HG03103 (cell line): ENCODE measurements around the gene CCDC124.
"Not testable (repeated sequence)": the region's sequence is repeated elsewhere in the genome, so short reads cannot be mapped to it uniquely, and the experiment has no call there.

Source experiments
- ATAC-seq: cut with Tn5 transposase; IDR thresholded peaks from one replicate; pipeline ENCODE4 v1.9.1; 2021; ENCODE audit warnings: low read depth; ENCODE audit not compliant: unreplicated experiment

CCDC124 gene, protein sequence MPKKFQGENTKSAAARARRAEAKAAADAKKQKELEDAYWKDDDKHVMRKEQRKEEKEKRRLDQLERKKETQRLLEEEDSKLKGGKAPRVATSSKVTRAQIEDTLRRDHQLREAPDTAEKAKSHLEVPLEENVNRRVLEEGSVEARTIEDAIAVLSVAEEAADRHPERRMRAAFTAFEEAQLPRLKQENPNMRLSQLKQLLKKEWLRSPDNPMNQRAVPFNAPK

DNA sequence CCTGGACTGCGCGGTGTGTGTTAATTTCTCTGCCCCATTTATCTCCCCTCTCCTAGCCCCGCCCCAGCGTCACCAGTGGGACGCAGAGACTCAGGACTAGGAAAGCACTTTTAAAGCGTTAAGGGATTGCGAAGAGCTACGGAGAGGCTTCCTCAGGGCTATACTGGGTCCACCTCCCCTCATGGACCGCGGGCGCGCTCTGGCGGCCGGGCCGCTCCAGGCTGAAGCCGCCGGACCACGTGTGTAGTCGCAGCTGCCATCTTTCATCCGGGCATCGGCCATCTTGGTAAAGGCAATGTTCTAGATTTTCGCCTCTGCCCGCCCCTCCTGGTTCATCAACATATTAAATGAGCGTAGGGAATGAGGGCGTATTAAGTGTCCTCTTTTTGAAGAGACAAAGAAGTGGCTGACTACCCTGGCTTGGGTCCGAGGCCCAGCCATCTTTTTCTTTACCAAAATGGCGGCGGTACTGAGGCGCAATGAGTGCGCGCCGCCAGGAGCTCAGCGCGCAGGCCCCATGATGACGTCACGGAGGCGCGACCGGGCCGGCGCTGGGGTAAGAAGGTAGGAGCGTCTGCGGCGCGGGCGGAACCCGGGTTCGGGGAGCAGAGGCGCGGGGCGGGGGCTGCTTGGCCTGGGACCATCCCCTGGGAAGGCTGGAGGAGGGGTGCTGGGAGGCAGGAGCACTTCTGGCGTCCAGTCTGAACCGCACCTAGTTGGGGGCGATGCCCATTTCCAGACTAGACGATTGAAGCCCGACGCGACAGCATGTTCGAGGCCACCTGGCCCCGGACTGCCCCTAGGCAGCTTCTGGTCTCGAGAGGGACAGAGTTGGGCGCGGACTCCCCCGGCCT, at the start of gene CCDC124:
TSS of gene CCDC124 (plus strand) at position 531 of the 854 bp plus-strand sequence. CDS start 3,406 bp downstream, outside the sequence.
- peak; percentile 65 for ATAC-seq

DNA sequence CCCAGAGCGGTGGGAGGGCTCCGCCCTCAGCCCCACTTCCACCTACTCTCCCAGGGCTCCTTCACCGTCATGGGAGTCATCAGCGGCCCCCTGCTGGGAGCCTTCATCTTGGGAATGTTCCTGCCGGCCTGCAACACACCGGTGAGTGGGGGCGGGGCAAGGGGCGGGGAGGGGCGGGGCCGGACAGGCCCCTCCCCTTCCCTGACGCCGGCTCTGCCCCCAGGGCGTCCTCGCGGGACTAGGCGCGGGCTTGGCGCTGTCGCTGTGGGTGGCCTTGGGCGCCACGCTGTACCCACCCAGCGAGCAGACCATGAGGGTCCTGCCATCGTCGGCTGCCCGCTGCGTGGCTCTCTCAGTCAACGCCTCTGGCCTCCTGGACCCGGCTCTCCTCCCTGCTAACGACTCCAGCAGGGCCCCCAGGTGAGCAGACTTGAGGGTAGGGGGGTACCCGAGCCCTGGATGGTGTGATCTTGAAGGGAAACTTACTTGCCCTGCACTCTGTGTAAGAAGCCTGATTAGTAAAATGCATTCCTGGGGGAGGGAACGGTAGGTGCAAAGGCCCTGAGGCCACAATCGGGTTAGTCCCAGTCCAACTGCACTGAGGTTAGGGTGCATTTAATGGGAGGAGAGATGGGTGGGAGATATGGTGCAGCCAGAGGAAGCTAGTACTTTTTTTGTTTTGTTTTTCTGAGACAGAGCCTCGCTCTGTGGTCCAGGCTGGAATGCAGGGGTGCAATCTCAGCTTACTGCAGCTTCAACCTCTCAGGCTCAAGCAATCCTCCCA, 49.0 kb upstream of the CCDC124 start:
- ATAC-seq: no peak

DNA sequence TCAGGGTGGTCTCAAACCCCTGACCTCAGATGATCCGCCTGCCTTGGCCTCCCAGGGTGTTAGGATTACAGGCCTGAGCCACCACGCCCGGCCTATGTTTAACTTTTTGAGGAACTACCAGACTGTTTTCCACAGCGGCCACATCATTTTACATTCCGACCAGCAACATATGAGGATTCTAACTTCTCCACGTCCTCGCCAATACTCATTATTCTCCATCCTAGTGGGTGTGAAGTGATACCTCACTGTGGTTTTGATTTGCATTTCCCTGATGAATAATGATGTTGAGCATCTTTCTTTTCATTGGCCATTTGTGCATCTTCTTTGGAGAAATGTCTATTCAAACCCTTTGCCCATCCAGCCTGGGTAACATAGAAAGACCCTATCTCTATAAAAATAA, 46.3 kb upstream of the CCDC124 start:
- no peak for ATAC-seq

DNA sequence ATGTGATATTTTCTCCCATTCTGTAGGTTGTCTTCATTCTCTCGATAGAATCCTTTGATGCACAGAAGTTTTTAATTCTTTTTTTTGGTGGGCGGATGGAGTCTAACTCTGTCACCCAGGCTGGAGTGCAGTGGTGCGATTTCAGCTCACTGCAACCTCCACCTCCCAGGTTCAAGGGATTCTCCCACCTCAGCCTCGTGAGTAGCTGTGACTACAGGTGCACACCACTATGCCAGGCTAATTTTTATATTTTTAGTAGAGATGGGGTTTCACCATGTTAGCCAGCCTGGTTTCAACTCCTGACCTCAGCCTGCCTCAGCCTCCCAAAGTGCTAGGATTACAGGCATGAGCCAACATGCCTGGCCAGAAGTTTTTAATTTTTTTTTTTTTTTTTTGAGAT, 45.6 kb upstream of the CCDC124 start:
- not testable (repeated sequence) for ATAC-seq

DNA sequence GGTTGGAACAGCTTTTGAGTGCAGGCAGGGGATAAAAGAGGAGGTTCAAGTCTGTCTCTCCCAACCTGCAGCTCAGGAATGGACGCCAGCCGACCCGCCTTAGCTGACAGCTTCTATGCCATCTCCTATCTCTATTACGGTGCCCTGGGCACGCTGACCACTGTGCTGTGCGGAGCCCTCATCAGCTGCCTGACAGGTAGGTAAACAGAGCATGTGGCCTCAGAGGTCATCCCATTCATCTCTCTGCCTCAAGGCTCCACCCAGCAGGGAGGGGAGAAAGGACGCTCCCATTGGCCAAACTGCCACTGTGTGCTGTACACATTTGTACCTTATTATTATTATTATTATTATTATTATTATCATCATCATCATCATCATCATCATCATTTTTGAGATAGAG, 44.6 kb upstream of the CCDC124 start:
- ATAC-seq: no peak

DNA sequence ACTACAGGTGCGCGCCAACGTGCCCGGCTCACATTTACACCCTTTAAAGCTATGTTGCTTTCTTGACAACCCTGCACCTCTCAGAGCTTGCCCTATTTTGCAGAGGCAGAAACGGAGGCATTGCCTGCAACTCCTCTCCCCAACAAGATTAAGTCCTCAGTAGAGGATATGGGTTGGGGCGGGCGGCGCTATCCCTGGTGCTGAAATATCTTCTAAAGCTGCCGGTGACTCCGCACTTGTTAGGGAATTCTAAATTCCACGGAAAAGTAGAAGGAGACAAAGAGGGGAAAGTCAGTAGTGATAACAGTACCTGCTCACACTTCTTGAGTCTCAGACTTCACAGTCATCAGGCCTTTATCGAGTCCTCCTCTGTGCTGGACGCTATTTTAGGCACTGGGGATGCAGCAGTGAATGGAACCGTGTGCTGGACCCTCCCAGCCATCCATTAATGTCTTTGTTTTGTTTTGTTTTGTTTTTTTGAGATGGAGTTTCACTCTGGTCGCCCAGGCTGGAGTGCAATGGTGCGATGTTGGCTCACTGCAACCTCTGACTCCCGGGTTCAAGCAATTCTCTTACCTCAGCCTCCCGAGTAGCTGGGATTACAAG, 43.1 kb upstream of the CCDC124 start:
- ATAC-seq: no peak

DNA sequence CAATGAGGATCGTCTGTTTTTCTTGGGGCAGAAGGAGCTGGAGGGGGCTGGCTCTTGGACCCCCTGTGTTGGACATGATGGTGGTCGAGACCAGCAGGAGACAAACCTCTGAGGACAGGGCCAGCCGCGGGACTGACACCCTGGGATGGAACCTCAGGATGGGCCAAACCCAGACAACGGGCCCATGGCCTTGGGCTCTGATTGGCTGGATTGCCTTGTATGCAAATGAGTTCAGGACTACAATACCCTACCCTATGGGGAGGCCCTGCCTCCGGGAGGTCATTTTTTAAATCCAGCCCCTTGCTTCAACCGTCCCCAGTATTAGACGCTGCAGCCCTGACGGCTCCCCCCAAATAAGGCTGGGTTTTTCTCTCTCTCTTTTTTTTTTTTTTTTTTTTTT, 39.0 kb upstream of the CCDC124 start:
- ATAC-seq: no peak

DNA sequence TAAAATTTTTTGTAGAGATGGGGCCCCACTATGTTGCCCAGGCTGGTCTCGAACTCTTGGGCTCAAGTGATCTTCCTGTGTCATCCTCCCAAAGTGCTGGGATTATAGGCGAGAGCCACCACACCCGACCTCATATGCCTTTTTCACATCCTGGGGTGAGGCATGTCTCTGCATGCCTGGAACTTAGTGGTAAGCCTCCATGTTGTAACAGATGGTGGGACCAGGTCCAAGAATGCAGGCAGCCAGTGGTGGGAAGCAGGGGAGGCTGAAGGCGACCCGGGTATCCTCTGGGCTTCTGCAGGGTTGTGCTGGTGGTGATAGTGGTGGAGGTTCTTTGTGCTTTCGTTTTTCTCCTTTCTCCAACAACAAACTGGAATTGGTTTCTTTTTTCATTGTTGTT, 30.1 kb upstream of the CCDC124 start:
- ATAC-seq: no peak

DNA sequence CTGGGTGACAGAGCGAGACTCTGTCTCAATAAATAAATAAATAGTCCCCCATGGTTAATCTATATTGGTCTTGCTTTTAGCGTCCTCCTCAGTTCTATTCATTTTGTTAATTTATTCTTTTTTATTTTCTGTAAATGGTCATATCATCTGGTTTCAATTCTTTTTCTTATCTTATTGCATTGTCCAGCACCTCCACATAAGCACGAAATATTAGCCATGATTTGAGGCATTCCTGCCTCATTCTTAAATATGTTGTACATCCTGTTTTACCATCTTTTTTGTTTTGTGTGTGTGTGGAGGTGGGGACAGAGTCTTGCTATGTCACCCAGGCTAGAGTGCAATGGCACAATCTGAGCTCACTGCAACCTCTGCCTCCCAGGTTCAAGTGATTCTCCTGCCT, 24.6 kb upstream of the CCDC124 start:
- ATAC-seq: no peak

DNA sequence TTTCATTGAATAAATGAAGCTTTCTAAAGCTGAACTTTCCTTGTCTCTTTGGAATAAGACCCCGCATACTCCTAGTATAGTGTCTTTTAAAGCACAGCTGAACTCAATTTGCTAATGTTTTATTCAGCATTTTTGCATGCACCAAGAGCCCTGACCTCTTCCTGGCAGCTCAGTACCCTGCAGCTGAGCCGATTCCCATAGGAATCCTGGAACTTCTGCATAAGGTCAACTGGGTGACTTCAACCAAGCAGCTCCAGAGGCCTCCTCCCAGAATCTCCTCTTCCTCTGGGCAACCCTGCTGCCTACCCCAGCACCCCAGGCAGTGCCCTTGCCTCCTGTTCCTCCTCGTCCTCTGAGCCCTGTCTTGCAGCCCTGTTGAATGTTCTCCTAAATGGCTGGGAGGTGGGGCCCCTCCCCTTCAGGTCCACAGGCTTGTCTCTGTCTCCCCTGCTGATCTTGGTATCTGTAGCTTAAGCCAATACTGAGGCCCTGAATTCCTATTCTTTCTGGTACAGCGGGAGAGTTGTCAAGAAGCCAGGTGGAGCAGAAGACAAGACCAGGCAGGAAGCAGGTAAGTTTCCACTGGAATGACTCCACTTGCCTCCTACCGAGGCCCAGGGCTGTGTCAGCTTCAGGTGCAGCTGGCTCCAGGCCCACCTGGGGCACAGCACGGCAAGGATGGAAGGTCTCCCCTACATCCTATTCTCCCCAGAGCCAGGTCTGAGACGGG, 23.6 kb upstream of the CCDC124 start:
- ATAC-seq: no peak

DNA sequence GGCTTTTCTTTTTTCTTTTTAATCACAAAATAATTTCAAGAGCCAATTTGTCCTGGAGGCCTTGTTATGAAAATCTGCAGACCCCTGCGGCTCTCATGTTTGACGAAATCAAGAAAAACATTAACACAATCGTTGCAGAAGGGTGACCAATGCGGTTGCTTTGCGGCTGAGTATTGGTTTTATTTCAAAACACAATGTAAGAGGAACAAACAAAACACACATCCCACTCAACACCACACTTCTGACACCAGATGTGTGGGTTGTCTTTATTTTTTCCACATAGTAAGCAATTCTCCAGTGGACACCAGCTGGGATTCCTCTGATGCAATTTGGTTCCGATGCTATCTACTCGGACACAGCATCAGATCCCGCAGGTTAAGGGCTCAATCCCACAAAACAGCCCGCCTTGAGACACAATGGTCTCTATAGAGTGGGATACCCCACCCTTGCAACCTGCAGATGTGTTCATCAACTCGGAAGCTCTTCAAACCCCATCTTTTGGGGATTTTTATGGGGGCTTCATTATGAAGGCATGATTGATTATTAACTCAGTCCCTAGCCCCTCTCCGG, 21.9 kb upstream of the CCDC124 start:
- no peak for ATAC-seq

DNA sequence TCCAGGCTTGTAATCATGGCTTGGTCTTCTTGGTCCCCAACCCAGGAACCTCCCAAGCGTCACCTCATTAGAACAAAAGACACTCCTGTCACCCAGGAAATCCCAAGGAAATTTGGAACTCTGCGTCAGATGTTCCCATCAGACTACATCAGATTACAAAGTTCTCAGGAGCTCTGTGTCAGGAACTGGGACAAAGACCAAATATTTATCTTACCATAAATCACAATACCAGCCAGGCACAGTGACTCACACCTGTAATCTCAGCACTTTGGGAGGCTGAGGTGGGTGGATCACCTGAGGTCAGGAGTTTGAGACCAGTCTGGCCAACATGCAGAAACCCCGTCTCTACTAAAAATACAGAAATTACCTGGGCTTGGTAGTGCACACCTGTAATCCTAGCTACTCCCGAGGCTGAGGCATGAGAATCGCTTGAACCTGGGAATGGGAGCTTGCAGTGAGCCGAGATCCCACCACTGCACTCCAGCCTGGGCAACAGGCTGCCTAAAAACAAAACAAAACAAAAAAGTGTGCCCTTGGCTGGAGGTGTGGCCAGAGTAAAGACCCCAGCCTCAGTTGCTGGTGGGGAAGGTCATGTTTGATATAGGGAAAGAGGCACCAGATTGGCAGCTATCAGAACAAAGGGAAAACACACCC, 16.7 kb upstream of the CCDC124 start:
- ATAC-seq: no peak

DNA sequence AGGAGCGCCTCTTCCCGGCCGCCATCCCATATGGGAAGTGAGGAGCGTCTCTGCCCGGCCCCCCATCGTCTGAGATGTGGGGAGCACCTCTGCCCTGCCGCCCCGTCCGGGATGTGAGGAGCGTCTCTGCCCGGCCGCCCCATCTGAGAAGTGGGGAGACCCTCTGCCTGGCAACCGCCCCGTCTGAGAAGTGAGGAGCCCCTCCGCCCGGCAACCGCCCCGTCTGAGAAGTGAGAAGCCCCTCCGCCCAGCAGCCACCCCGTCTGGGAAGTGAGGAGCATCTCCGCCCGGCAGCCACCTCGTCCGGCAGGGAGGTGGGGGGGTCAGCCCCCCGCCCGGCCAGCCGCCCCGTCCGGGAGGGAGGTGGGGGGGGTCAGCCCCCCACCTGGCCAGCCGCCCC, 14.7 kb upstream of the CCDC124 start:
- ATAC-seq: not testable (repeated sequence)

DNA sequence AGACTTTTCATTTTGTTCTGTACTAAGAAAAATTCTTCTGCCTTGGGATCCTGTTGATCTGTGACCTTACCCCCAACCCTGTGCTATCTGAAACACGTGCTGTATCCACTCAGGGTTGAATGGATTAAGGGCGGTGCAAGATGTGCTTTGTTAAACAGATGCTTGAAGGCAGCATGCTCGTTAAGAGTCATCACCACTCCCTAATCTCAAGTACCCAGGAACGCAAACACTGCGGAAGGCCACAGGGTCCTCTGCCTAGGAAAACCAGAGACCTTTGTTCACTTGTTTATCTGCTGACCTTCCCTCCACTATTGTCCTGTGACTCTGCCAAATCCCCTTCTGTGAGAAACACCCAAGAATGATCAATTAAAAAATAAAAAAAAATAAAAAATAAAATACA, 13.7 kb upstream of the CCDC124 start:
- not testable (repeated sequence) for ATAC-seq

DNA sequence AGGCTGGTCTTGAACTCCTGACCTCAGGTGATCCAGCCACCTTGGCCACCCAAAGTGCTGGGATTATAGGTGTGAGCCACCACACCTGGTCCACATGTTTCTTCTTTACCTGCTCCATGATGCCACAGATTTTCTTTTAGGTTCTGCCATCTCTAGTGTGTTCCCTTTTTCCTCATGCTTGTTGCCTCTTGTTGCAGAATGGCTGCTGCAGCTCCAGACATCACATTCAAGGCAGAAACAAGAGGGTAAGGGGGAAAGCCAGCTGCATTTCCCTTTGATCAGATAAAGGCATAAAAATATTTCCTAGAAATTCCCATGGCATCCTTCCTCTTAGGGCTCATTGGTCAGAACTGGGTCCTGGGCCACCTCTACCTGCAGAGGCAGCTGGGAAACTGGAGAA, 12.3 kb upstream of the CCDC124 start:
- ATAC-seq: no peak

DNA sequence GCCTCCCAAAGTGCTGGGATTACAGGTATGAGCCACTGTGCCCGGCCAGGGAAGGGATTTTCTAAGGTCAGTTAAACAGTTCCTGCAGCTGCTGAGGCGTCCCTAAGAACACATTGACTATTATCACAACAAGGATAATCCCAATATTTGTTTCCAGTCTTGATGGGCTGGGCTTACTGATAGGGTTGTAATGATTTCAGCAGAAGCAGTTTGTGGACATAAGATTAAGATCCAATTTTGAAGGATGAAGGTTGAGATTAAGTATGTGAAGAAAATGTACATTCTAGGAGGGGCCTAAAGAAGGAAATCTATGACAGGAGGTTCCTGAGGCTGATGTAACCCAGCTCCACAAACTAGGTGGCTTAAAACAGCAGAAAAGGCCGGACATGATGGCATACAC, 10.7 kb upstream of the CCDC124 start:
- no peak for ATAC-seq

DNA sequence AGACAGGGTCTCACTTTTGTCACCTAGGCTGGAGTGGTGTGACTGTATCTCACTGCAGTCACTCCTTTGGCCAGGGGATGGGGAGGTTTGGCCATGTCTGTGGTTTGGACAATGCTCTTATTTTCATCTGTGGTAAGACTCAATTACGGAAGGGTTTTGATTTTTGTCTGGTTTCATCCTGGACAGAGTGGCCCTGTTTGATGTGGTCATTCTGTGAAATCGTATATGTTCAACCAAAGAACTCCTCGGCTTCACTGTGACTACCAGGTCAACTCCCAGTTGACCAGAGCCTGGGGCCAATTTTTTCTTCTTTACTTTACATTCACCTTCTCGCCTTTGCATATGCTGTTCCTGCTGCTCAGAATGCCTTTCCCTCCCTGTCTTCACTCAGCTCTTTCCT, 6.8 kb upstream of the CCDC124 start:
- no peak for ATAC-seq

DNA sequence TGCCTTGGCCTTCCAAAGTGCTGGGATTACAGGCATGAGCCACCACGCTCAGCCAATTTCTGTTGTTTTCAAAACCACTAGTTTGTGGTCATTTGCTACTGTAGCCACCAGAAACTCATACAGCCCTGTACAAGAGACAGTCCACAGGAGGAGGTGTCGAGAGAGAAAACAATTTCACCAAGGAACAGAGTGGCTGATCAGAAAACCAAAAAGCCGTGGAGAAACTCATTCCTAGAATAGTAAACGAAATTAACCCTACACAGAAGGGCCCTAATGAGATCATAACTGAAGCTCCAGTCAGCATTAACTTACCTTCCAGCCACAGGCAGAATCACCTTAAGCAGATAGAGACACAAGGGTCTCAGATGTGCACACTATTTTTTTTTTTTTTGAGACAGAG, 3.8 kb upstream of the CCDC124 start:
- ATAC-seq: no peak

DNA sequence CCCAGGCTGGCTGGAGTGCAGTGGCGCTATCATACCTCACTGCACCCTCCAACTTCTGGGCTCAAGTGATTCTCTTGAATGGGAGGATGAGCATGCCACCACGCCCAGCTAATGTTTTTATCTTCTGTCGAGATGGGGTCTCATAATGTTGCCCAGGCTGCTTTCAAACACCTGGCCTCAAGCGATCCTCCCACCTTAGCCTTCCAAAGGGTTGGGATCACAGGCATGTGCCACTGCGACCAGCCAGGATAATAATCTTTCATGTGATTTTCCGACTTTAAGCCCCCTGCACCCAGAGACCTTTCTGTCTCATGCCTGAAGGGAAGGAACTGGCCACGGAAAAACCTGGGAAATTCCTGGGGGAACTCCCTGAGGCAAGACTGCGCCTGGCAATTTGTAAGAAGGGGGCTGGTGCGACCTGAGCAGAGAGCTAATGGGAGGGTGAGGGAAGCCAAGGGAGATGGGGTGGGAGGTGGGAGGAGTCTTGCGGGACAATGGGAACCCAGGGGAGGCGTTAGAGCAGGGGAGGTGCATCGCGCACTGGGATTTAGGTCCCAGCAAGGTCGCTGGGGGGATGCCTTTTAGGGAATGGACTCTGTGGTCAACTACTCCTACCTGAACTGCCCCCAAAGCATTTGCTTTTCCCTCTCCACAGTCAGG, 1.2 kb upstream of the CCDC124 start:
- no peak for ATAC-seq
